ENCODE data around the gene PSMD6. TPM values are rescaled to one million over a fixed set of nuclear protein-coding genes. Genes with fewer than 3 reads are reported as not detected.

PSMD6 gene
- total RNA-seq, 4 donors from 2014 or later = 54.6 to 82.3 (median 68.0) TPM

DNA sequence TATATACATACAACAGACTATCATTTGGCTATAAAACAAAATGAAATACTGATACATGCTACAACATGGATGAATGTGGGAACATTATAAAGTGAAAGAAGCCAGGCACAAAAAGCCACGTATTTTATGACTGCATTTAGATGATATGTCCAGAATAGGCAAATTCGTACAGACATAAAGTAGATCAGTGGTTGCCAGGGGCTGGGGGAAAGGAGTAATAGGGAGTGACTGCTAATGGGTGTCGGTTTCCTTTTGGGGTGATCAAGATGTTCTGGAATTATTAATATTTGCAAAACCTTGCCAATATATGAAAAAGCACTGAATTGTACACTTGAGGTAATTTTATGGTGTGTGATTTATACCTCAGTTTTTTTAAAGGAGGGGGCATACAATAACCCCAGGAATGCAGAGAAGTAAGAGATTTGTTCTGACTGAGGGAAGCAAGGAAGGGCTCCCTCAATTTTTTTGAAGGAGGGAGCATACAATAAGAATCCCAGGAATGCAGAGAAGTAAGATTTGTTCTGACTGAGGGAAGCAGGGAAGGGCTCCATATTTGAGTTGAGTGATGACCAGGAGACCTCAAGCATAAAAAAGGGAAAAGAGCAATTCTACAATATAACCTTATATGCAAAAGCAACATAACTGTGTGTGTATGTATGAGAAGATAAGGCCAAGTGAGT is 6.2 kb downstream of the PSMD6 start:
- no peak for DNase-seq (ENCODE audit: low spot score in 2 of 2)
- peaks cover 76% of the 10 kb centered on the region for H3K36me3 ChIP-seq
- no peak overlapping the region for H3K4me3 ChIP-seq
- H3K27ac ChIP-seq = no peak overlapping the region
- no peak for TF ChIP-seq EP300 (IDR thresholded peaks at IDR 0.05)
- TF ChIP-seq, protein P1, sequence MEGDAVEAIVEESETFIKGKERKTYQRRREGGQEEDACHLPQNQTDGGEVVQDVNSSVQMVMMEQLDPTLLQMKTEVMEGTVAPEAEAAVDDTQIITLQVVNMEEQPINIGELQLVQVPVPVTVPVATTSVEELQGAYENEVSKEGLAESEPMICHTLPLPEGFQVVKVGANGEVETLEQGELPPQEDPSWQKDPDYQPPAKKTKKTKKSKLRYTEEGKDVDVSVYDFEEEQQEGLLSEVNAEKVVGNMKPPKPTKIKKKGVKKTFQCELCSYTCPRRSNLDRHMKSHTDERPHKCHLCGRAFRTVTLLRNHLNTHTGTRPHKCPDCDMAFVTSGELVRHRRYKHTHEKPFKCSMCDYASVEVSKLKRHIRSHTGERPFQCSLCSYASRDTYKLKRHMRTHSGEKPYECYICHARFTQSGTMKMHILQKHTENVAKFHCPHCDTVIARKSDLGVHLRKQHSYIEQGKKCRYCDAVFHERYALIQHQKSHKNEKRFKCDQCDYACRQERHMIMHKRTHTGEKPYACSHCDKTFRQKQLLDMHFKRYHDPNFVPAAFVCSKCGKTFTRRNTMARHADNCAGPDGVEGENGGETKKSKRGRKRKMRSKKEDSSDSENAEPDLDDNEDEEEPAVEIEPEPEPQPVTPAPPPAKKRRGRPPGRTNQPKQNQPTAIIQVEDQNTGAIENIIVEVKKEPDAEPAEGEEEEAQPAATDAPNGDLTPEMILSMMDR (IDR thresholded peaks at IDR 0.05) = no peak
- no peaks in the 10 kb centered on the region for H3K27me3 ChIP-seq
- WGBS = 77% methylated on average over 3 of the region's 3 CpGs
- peaks cover 17% of the 10 kb centered on the region for H3K4me1 ChIP-seq
- no peaks in the 10 kb centered on the region for H3K9me3 ChIP-seq

DNA sequence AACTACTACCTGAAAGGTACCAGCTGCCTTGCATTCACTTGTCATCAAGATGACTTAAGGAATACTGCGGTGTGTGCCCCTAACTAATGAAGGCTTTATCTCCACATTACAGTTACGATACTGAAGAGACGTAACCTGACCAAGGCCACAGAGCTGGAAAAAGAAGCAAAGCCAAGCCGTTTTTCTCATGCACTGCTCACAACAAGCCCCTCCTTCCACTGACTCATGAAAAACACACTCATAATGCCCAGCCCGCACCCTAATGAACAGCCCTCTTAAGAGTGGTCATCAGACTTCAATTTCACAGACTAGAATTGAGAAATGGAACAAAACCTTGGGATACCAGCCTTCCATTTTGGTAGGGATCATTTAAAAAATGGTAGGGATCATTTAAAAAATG is 11.6 kb downstream of the PSMD6 start:
- DNase-seq (ENCODE audit: low spot score in 2 of 2) = no peak
- TF ChIP-seq, protein P1 (IDR thresholded peaks at IDR 0.05) = no peak
- no peak for TF ChIP-seq EP300 (IDR thresholded peaks at IDR 0.05)
- no peak for TF ChIP-seq POLR2A (IDR thresholded peaks at IDR 0.05)
- TF ChIP-seq POLR2AphosphoS5 (IDR thresholded peaks at IDR 0.05) = no peak
- H3K27me3 ChIP-seq = no peaks in the 10 kb centered on the region
- no peaks in the 10 kb centered on the region for H3K9me3 ChIP-seq
- H3K36me3 ChIP-seq = peaks cover 92% of the 10 kb centered on the region
- H3K4me1 ChIP-seq = no peaks in the 10 kb centered on the region
- no peak overlapping the region for H3K27ac ChIP-seq
- no peak overlapping the region for H3K4me3 ChIP-seq
- 60% methylated on average over 5 of the region's 5 CpGs for WGBS

DNA sequence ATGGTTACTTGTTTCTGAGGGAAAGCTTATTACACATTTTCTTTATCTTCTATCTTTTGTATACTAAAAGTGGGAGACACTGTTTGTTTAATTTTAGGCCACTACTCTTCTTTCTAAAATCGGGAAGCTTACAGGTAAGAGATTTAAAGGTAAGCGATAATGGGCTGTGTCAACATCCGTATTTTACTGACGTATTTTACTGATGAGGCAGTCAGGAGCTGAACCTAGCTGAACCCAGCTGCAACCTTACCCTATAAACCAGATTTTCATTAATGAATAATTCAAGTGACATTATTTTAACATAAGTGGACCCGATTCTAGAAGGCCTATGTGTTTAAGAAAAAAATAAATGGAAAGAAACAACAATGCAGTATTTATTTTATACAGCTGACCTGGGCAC is 13.1 kb downstream of the PSMD6 start:
- Histone ChIP-seq H3K9me3 (no peaks in the 10 kb centered on the region), H3K4me1 (no peaks in the 10 kb centered on the region), H3K36me3 (peaks cover 92% of the 10 kb centered on the region), H3K27ac (no peak overlapping the region), H3K4me3 (no peak overlapping the region), H3K27me3 (no peaks in the 10 kb centered on the region)
- WGBS = 92% methylated on average over 5 of the region's 5 CpGs
- no peak for TF ChIP-seq POLR2A (IDR thresholded peaks at IDR 0.05)
- TF ChIP-seq, protein P1 (IDR thresholded peaks at IDR 0.05) = no peak
- no peak for TF ChIP-seq POLR2AphosphoS5 (IDR thresholded peaks at IDR 0.05)
- no peak for TF ChIP-seq EP300 (IDR thresholded peaks at IDR 0.05)
- no peak for DNase-seq (ENCODE audit: low spot score in 2 of 2)

DNA sequence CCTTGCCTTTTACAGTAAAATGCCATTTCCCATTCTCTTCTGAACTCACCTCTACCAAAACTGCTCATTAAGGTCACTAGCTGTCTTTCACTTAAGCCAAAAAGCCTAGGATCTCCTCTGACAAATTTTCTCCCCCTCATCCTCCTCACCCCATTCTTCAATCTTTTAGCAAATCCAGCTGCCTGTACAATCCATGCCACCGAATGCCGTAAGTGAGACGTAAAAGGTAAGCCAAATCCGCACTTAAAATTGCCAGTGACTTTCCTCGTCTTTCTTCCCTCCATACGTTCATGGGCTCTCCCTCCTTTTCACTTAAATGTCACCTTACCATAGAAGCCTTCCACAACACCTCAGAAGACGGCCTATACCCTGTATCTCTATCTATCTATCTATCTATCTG is 13.8 kb downstream of the PSMD6 start:
- no peaks in the 10 kb centered on the region for H3K4me1 ChIP-seq
- H3K36me3 ChIP-seq = peaks cover 90% of the 10 kb centered on the region
- TF ChIP-seq POLR2A (IDR thresholded peaks at IDR 0.05) = no peak
- no peak for TF ChIP-seq POLR2AphosphoS5 (IDR thresholded peaks at IDR 0.05)
- TF ChIP-seq, protein P1 (IDR thresholded peaks at IDR 0.05) = no peak
- no peak for TF ChIP-seq EP300 (IDR thresholded peaks at IDR 0.05)
- no peaks in the 10 kb centered on the region for H3K9me3 ChIP-seq
- no peak overlapping the region for H3K4me3 ChIP-seq
- WGBS = 79% methylated on average over 7 of the region's 7 CpGs
- no peaks in the 10 kb centered on the region for H3K27me3 ChIP-seq
- H3K27ac ChIP-seq = no peak overlapping the region
- no peak for DNase-seq (ENCODE audit: low spot score in 2 of 2)

DNA sequence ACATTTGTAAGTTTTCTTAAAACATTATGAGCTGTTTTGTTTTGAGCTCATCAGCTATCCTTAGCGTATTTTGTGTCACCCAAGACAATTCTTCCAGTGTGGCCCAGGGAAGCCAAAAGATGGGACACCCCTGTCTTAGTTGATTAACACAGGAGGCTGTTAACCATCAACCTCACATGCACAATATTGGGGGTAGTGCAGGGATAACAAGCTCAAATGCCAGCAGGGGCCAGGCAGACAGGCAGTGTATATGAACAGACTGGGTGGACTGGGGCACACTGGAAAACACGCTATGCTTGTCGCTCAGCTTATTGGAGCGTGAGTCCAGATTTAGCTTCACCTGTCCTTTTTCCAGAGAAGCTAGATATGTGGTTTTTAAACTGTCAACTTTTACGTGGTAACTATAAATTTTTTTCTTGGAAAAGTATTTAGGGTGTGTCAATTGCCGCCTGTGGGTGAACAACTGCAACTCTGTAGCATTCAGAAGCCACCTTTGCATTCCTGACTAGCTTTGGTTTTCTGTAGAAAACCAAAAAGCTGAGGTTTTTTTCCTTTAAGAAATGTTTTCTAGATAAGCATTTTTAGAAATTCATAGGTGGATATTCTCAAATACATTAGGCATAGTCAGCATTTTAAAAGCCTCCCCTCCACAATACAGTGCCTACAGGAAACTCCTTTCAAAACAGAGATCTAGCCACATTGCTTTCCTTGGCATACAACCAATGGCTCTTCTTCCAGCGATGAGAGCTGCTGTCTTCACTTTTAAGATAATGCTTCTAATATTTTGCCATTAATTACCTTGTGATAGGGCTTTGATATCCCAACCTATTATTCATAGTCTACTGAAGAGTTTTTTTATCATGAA is 14.6 kb downstream of the PSMD6 start:
- TF ChIP-seq POLR2AphosphoS5 (IDR thresholded peaks at IDR 0.05) (no peak), POLR2A (IDR thresholded peaks at IDR 0.05) (no peak), EP300 (IDR thresholded peaks at IDR 0.05) (no peak)
- TF ChIP-seq, protein P1 (IDR thresholded peaks at IDR 0.05) = no peak
- Histone ChIP-seq H3K4me3 (no peak overlapping the region), H3K9me3 (no peaks in the 10 kb centered on the region), H3K36me3 (peaks cover 82% of the 10 kb centered on the region), H3K27ac (no peak overlapping the region), H3K4me1 (no peaks in the 10 kb centered on the region), H3K27me3 (no peaks in the 10 kb centered on the region)
- DNase-seq (ENCODE audit: low spot score in 2 of 2) = no peak
- WGBS = 42% methylated on average over 7 of the region's 7 CpGs
